Lower leg skin (tissue), 4 donors: ENCODE results near the gene USP38. TPM values are rescaled to one million over a fixed set of nuclear protein-coding genes. Genes with fewer than 3 reads are reported as not detected.

Experiments
- DNase-seq, 2 donors: peaks; one replicate each; pipeline ENCODE4 v3.0.0-alpha.2; 2019; ENCODE audit warnings: low spot score in 2 of 2
- H3K4me3 ChIP-seq: fragments of 200-600 bp; sonication (generic); 2 replicates; pipeline ENCODE4 v1.5.1; 2017; ENCODE audit warnings: mild to moderate bottlenecking, low read depth; ENCODE audit not compliant: poor library complexity, severe bottlenecking
- POLR2A ChIP-seq, 2 donors: fragments of 450-650 bp; IDR thresholded peaks; one replicate each; pipeline ENCODE4 v1.6.1; 2016 to 2017; ENCODE audit warnings: antibody characterized with exemption in 2 of 2, mild to moderate bottlenecking in 1 of 2, moderate library complexity in 1 of 2
- WGBS, 2 donors: methylation state at CpG; one replicate each; pipeline ENCODE4 v1.1.5; 2018; 5-methylcytosine and 5-hydroxymethylcytosine counted together
- intact Hi-C: fragments of 100-400 bp; cut with DNase I; formaldehyde crosslinking; loops from one replicate; pipeline ENCODE4 v1.15.0; 2023; ENCODE audit warnings: low total_unique reads
- total RNA-seq, 4 donors: library from RNA; depleted of rRNA; stranded (reverse); fragments of >200 nt; gene quantifications; one replicate each; pipeline ENCODE4 v1.1.0, GENCODE V29; 2016
- TF ChIP-seq, protein P1 (sequence below), 3 donors: fragments of 450-650 bp; IDR thresholded peaks; one replicate each; pipeline ENCODE4 v1.5.1; 2016; ENCODE audit warnings: antibody characterized with exemption in 3 of 3, mild to moderate bottlenecking in 3 of 3, moderate library complexity in 2 of 3

Gene USP38
- total RNA-seq, 4 donors from 2014 or later = 27.8 to 31.6 (median 30.6) TPM

- TF ChIP-seq, protein P1, sequence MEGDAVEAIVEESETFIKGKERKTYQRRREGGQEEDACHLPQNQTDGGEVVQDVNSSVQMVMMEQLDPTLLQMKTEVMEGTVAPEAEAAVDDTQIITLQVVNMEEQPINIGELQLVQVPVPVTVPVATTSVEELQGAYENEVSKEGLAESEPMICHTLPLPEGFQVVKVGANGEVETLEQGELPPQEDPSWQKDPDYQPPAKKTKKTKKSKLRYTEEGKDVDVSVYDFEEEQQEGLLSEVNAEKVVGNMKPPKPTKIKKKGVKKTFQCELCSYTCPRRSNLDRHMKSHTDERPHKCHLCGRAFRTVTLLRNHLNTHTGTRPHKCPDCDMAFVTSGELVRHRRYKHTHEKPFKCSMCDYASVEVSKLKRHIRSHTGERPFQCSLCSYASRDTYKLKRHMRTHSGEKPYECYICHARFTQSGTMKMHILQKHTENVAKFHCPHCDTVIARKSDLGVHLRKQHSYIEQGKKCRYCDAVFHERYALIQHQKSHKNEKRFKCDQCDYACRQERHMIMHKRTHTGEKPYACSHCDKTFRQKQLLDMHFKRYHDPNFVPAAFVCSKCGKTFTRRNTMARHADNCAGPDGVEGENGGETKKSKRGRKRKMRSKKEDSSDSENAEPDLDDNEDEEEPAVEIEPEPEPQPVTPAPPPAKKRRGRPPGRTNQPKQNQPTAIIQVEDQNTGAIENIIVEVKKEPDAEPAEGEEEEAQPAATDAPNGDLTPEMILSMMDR (IDR thresholded peaks at IDR 0.05) = no peak
- no peak for TF ChIP-seq POLR2A (IDR thresholded peaks at IDR 0.05)
- DNase-seq = no peak
- no peak overlapping the region for H3K4me3 ChIP-seq
- WGBS, 2 donors = 86 to 99% methylated on average over 2 of the region's 2 CpGs
- intact Hi-C loops = no loop called here
Measured at GRCh38 chr4:143196323-143196722, 11.6 kb downstream of the USP38 start.

DNA sequence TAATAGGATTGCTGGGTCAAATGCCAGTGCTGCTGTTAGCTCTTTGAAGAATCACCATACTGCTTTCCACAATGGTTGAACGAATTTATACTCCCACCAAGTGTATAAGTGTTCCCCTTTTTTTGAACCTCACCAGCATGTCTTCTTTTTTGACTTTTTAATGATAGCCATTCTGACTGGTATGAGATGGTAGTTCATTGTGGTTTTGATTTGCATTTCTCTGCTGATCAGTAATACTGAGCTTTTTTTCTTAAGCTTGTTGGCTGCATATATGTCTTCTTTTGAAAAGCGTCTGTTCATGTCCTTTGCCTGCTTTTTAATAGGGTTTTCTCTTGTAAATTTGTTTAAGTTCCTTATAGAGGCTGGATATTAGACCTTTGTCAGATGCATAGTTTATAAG lies 14.8 kb downstream of the USP38 start:
- H3K4me3 ChIP-seq = no peak overlapping the region
- no peak for TF ChIP-seq POLR2A (IDR thresholded peaks at IDR 0.05)
- TF ChIP-seq, protein P1 (IDR thresholded peaks at IDR 0.05) = no peak
- DNase-seq = no peak
- intact Hi-C loops = no loop called here
- 91 to 97% methylated on average over 2 of the region's 2 CpGs for WGBS, 2 donors

DNA sequence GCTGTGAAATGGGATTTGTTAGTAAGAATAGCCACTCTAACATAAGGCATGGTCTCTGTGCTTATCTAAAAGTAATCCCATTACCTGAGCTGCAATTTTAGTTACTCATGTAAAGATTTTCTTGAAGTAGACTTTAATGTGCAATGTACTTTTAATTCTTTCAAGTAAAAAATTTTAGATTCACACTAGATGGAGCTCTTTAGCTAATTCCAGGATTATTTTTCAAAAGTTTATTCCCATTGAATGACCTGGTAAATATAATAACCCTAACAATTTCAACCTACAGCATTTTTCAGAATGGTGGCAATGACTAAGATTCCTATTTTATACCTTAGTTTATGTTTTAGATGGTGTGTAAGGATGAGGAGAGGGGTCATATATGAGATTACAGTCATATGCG lies 18.1 kb downstream of the USP38 start:
- intact Hi-C loops = no loop called here
- WGBS, 2 donors = 96 to 100% methylated on average over 1 of the region's 1 CpG
- TF ChIP-seq, protein P1 (IDR thresholded peaks at IDR 0.05) = no peak
- TF ChIP-seq POLR2A (IDR thresholded peaks at IDR 0.05) = no peak
- H3K4me3 ChIP-seq = no peak overlapping the region
- DNase-seq = no peak

- no peak for TF ChIP-seq POLR2A (IDR thresholded peaks at IDR 0.05)
- TF ChIP-seq, protein P1 (IDR thresholded peaks at IDR 0.05) = no peak
- H3K4me3 ChIP-seq = no peak overlapping the region
- intact Hi-C loops = no loop called here
- DNase-seq = no peak
- 86 to 94% methylated on average over 1 of the region's 1 CpG for WGBS, 2 donors
Measured at GRCh38 chr4:143203577-143203976, 18.9 kb downstream of the USP38 start.

DNA sequence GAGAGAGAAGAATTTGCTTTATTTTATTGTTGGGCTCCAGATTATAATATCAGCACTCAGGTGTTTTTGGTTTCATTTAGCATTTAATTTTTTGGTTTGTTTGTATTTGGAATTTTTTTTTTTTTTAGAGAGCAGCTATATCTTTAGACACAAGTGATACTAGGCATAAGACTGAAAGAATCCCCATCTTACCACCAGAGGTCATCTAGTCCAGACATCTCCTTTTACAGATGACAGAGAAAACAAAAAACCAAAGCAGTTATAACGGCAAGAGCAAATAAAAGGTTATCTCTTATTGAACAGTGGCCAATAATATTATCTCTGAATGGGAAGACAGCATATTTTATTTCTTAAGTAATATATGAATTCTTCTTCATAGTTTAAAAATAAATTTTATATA lies 22.8 kb downstream of the USP38 start:
- no peak for DNase-seq
- TF ChIP-seq POLR2A (IDR thresholded peaks at IDR 0.05) = no peak
- H3K4me3 ChIP-seq = no peak overlapping the region
- intact Hi-C loops = no loop called here
- WGBS, 2 donors = 10 to 12% methylated on average over 1 of the region's 1 CpG

GRCh38 chr4:143212566-143212965 lies 27.8 kb downstream of the USP38 start:
- intact Hi-C loops = no loop called here
- no peak for TF ChIP-seq POLR2A (IDR thresholded peaks at IDR 0.05)
- TF ChIP-seq, protein P1 (IDR thresholded peaks at IDR 0.05) = no peak
- WGBS, 2 donors = 35 to 61% methylated on average over 2 of the region's 2 CpGs
- DNase-seq = no peak
- no peak overlapping the region for H3K4me3 ChIP-seq
